Ascending aorta (tissue), 2 donors: ENCODE results near the gene RTKN. TPM values are rescaled to one million over a fixed set of nuclear protein-coding genes. Genes with fewer than 3 reads are reported as not detected.

Experiments
- DNase-seq, 2 donors: peaks; one replicate each; pipeline ENCODE4 v3.0.0-alpha.2; 2019; ENCODE audit warnings: low spot score in 2 of 2
- H3K27ac ChIP-seq, 2 donors: fragments of 200-600 bp; sonication (generic); one replicate each; pipeline ENCODE4 v1.5.1; 2016 to 2017; ENCODE audit warnings: mild to moderate bottlenecking in 1 of 2
- H3K27me3 ChIP-seq: fragments of 200-600 bp; sonication (generic); one replicate; pipeline ENCODE4 v1.5.1; 2017
- H3K36me3 ChIP-seq, 2 donors: fragments of 200-600 bp; sonication (generic); one replicate each; pipeline ENCODE4 v1.5.1; 2016
- H3K4me1 ChIP-seq, 2 donors: fragments of 200-600 bp; sonication (generic); one replicate each; pipeline ENCODE4 v1.5.1; 2016 to 2017; ENCODE audit warnings: mild to moderate bottlenecking in 1 of 2
- H3K4me3 ChIP-seq, 2 donors: fragments of 200-600 bp; sonication (generic); one replicate each; pipeline ENCODE4 v1.5.1; 2016 to 2017; ENCODE audit warnings: mild to moderate bottlenecking in 1 of 2
- H3K9me3 ChIP-seq, 2 donors: fragments of 200-600 bp; sonication (generic); one replicate each; pipeline ENCODE4 v1.5.1; 2016
- intact Hi-C: fragments of 100-400 bp; cut with DNase I; formaldehyde crosslinking; loops from one replicate; pipeline ENCODE4 v1.15.1; 2023
- total RNA-seq: library from RNA; depleted of rRNA; stranded (reverse); fragments of >200 nt; gene quantifications from one replicate; pipeline ENCODE4 v1.1.0, GENCODE V29; 2016
- TF ChIP-seq, protein P1 (sequence below), 3 experiments: fragments of 200-600 bp in 2 of 3; fragments of 450-650 bp in 1 of 3; sonication (generic) in 2 of 3; IDR thresholded peaks; one replicate each; pipeline ENCODE4 v1.5.1; 2016 to 2019; ENCODE audit warnings: antibody characterized with exemption in 3 of 3, mild to moderate bottlenecking in 1 of 3, moderate library complexity in 1 of 3

The RTKN gene
- total RNA-seq, 1 donor from 2014 or later: 9.5 TPM

DNA sequence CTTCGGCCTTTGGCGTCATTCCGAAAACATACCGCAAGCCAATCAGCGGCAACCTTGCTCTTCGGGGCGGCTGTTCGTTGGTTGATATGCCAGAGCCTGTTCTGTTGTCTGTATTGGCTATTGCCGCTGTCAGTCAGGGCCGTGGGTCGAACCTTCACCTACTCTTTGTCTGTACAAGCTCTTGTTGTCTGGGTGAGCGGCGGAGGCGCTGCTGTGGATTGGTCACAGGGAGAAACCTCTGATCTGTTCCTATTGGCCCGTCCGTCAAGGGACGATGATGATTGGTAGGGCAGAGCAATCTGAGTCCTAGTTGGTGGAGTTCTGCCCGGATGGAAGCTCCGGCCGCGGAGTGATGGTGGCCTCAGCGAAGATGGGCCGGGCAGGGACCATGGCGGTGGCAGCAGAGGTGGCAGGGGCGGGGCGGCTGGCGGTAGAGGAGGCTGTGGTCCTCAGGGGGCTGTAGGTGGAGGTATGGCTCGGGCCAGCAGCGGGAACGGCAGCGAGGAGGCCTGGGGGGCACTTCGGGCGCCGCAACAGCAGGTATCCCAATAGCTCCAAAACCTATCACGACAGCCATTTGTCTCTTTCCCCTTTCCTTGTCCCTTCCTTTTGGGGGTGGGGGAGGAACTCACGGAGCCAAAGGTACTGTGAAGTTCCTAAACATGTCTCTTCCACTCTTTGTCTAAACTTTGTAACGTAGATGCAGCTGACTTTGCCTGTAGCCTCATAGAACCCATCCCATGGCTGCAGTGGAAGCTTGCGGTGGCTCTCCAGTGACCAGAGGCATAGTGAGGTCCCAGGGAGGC lies 16.6 kb upstream of the RTKN start, which contains the start of gene WBP1:
Gene WBP1, plus strand, starts transcription at position 307 of the 806 bp plus-strand sequence. Its CDS starts 165 bp downstream, at position 472.
- TF ChIP-seq, protein P1, sequence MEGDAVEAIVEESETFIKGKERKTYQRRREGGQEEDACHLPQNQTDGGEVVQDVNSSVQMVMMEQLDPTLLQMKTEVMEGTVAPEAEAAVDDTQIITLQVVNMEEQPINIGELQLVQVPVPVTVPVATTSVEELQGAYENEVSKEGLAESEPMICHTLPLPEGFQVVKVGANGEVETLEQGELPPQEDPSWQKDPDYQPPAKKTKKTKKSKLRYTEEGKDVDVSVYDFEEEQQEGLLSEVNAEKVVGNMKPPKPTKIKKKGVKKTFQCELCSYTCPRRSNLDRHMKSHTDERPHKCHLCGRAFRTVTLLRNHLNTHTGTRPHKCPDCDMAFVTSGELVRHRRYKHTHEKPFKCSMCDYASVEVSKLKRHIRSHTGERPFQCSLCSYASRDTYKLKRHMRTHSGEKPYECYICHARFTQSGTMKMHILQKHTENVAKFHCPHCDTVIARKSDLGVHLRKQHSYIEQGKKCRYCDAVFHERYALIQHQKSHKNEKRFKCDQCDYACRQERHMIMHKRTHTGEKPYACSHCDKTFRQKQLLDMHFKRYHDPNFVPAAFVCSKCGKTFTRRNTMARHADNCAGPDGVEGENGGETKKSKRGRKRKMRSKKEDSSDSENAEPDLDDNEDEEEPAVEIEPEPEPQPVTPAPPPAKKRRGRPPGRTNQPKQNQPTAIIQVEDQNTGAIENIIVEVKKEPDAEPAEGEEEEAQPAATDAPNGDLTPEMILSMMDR (IDR thresholded peaks at IDR 0.05): no peak
- DNase-seq: peak; percentile 100
- Histone ChIP-seq H3K9me3 (no peaks in the 10 kb centered on the region), H3K4me1 (peaks cover 7 to 31% of the 10 kb centered on the region in 2 donors), H3K36me3 (peaks cover 8 to 21% of the 10 kb centered on the region in 2 donors), H3K4me3 (peak within 1 kb of the TSS; percentile 72 to 78), H3K27me3 (no peaks in the 10 kb centered on the region), H3K27ac (peak within 1 kb of the TSS; percentile 91 to 94)
- intact Hi-C loops: loop anchor here (1.0 to 10.0 kb wide), 6 partner anchors 14 to 1904 kb away; partner anchors contain the start of genes AUP1, CCT7, HTRA2 and MRPL53

DNA sequence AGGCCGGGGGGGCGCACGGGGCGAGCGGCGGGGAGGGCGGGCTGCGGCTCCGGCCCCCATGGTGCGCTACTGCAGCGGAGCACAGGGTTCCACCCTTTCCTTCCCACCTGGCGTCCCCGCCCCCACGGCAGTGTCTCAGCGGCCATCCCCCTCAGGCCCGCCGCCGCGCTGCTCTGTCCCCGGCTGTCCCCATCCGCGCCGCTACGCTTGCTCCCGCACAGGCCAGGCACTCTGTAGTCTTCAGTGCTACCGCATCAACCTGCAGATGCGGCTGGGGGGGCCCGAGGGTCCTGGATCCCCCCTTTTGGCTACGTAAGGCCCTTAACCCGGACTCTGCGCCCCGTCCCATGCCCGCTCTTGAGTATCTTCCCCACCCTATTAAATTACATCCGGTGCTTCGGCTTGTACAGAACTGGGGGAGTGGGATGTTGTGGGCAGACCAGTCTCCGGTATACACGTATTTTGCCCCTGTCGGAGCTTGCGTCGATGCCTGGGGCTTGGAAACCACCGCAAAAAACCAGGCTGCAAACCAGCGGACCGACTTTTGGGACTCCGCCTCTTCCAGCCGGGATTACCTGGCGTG lies 15.9 kb upstream of the RTKN start:
- no peaks in the 10 kb centered on the region for H3K27me3 ChIP-seq
- TF ChIP-seq, protein P1 (IDR thresholded peaks at IDR 0.05): no peak
- H3K27ac ChIP-seq: peak overlapping the region; percentile 91 to 94
- no peaks in the 10 kb centered on the region for H3K9me3 ChIP-seq
- intact Hi-C loops: loop anchor here (1.0 to 10.0 kb wide), 6 partner anchors 15 to 1903 kb away; partner anchors contain the start of genes AUP1, CCT7, HTRA2 and MRPL53
- H3K36me3 ChIP-seq: peaks cover 5 to 14% of the 10 kb centered on the region in 2 donors
- peaks cover 7 to 31% of the 10 kb centered on the region in 2 donors for H3K4me1 ChIP-seq
- H3K4me3 ChIP-seq: peak overlapping the region; percentile 67 to 68
- DNase-seq: peak in 1 of 2 donors; percentile 80

DNA sequence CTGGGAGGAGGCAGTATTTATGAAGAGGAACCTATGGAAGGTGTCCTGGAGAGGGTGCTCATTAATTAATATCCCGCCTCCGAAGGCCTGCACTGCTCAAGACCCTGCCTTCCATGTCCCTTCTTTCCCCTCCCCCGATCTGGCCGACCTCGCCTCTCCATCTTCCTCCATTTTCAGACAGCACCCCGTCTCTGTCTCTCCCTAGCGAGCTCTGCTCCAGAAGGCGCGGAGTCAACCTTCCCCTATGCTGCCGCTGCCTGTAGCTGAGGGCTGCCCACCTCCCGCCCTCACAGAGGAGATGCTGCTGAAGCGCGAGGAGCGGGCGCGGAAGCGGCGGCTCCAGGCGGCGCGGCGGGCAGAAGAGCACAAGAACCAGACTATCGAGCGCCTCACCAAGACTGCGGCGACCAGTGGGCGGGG lies 15.4 kb upstream of the RTKN start:
- Histone ChIP-seq H3K36me3 (peaks cover 0 to 9% of the 10 kb centered on the region in 2 donors), H3K4me3 (peak overlapping the region; percentile 67 to 68), H3K27ac (peak overlapping the region; percentile 91 to 94), H3K27me3 (no peaks in the 10 kb centered on the region), H3K4me1 (peaks cover 7 to 31% of the 10 kb centered on the region in 2 donors), H3K9me3 (no peaks in the 10 kb centered on the region)
- no peak for DNase-seq
- TF ChIP-seq, protein P1 (IDR thresholded peaks at IDR 0.05): no peak
- intact Hi-C loops: loop anchor here (5.0 to 10.0 kb wide), 3 partner anchors 630 to 1902 kb away; partner anchors contain the start of genes CCT7, PRADC1 and STAMBP

DNA sequence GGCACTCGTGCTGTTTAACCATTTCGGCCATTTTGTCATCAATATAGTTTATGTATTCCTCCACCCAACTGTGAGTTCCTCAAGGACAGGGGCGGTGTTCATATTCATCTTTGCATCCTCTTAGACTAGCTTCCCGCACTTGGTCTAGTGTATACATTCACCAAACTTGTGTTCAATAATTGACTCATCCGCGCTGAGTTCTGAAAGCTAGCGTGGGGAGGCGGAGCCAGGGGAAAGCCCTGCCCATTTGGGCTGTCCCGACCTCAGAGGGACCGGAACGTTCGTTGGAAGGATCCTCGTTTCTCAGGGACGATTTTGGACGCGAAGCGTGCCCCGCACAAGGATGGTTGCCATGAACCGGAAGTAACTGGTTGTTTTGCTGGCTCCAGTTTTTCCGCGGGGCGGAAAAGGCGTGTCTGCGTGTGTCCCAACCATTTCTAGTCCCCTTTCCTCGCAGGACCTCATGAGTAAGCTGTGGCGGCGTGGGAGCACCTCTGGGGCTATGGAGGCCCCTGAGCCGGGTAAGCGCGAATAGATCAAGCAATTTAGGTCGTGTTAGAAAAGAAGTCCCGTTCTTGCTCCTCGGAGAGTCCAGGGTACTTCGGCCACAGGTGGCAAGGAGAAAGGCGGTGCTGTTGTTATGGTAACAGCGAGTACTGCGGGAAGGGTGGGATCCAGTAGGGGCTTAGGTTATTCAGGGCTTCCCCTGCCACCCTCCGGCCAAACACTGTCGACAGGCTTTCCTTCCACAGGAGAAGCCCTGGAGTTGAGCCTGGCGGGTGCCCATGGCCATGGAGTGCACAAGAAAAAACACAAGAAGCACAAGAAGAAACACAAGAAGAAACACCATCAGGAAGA lies 13.1 kb upstream of the RTKN start, which contains the start of gene INO80B:
Gene INO80B, plus strand, starts transcription at position 434 of the 858 bp plus-strand sequence. Its CDS starts 30 bp downstream, at position 464.
- intact Hi-C loops: loop anchor here (1.0 to 10.0 kb wide), 8 partner anchors 28 to 1900 kb away; partner anchors contain the start of genes C2orf81, CCT7, PCGF1 and PRADC1
- TF ChIP-seq, protein P1 (IDR thresholded peaks at IDR 0.05): no peak

More for the DNA sequence above, 13.1 kb upstream of the RTKN start, which contains the start of gene INO80B:
- Histone ChIP-seq H3K27ac (peak within 1 kb of the TSS in 1 of 2 donors; percentile 78), H3K36me3 (no peaks in the 10 kb centered on the region), H3K27me3 (no peaks in the 10 kb centered on the region), H3K4me1 (peaks cover 7 to 31% of the 10 kb centered on the region in 2 donors), H3K4me3 (peak within 1 kb of the TSS; percentile 82 to 83), H3K9me3 (no peaks in the 10 kb centered on the region)
- DNase-seq: peak; percentile 85 to 98
